ENCODE data around the gene ZYX. TPM values are rescaled to one million over a fixed set of nuclear protein-coding genes. Genes with fewer than 3 reads are reported as not detected.
A peak's percentile ranks its signal among the peaks of the same experiment; 100 is the strongest.

Gene ZYX
- total RNA-seq, 3 donors from 2014 or later (not counting 1 experiment from before 2014, with no cell fraction given) = 168 to 219 (median 186) TPM

DNA sequence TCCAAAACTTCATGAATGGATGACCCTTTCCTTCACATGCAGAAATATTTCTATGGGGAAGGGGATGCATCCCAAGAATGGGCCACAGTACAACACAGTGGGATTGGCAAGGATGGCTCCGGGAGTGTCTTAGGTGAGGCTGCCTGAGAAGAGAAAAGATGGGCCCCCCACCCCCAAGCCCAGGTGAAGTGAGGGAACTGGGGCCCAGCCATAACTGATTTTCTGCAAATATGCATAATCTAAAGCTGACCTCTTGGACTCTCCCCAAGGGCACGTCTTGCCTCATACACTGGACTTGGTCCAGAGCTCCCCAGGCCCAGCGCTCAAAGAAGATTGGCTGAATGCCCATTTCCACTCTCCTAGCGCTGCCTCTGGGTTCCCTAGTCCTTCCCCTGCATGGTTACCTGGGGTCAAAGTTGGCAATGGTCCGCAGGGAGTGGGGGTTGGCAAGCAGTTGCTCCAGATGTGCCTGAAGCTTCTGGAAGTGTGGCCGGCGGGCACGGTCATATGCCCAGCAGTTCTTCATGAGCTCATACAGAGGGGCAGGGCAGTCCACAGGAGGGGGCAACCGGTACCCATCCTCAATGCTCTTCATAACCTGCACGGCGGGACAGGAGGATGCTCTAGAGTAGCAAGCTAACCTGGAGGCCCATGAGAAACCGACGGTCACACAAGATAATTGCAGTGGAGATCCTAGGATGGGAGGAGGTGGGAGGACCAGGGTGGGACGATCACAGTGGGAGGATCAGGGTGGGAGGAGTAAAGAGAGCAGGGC is 12.3 kb downstream of the ZYX start:
- H3K27ac ChIP-seq (ENCODE audit: low read length) = no peak overlapping the region
- TF ChIP-seq, protein P1, sequence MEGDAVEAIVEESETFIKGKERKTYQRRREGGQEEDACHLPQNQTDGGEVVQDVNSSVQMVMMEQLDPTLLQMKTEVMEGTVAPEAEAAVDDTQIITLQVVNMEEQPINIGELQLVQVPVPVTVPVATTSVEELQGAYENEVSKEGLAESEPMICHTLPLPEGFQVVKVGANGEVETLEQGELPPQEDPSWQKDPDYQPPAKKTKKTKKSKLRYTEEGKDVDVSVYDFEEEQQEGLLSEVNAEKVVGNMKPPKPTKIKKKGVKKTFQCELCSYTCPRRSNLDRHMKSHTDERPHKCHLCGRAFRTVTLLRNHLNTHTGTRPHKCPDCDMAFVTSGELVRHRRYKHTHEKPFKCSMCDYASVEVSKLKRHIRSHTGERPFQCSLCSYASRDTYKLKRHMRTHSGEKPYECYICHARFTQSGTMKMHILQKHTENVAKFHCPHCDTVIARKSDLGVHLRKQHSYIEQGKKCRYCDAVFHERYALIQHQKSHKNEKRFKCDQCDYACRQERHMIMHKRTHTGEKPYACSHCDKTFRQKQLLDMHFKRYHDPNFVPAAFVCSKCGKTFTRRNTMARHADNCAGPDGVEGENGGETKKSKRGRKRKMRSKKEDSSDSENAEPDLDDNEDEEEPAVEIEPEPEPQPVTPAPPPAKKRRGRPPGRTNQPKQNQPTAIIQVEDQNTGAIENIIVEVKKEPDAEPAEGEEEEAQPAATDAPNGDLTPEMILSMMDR (IDR thresholded peaks at IDR 0.05) = no peak
- no peaks in the 10 kb centered on the region for H3K27me3 ChIP-seq (ENCODE audit: control insufficient read depth, insufficient read depth, low read length)
- H3K36me3 ChIP-seq (ENCODE audit: control insufficient read depth, insufficient read depth, low read length) = peaks cover 35% of the 10 kb centered on the region
- H3K27me3 Mint-ChIP-seq (ENCODE audit: low read depth in 2 of 2) = no peaks in the 10 kb centered on the region
- peaks cover 15% of the 10 kb centered on the region for H3K4me1 ChIP-seq (ENCODE audit: control insufficient read depth, insufficient read depth, low read length)
- DNase-seq = no peak
- no peak overlapping the region for H3K4me3 ChIP-seq (ENCODE audit: low read length)
- no peaks in the 10 kb centered on the region for H3K9me3 ChIP-seq (ENCODE audit: control insufficient read depth, insufficient read depth, low read length)
- WGBS (ENCODE audit: insufficient coverage) = 96% methylated on average over 14 of the region's 14 CpGs
- intact Hi-C loops (cut with micrococcal nuclease) = no loop called here
- H3K9me3 Mint-ChIP-seq = no peaks in the 10 kb centered on the region
- H3K36me3 Mint-ChIP-seq = no peaks in the 10 kb centered on the region
- peaks cover 11 to 24% of the 10 kb centered on the region in 2 donors for H3K4me1 Mint-ChIP-seq
- H3K4me3 Mint-ChIP-seq = no peak overlapping the region
- no peak overlapping the region for H3K27ac Mint-ChIP-seq
- ATAC-seq = no peak

GRCh38 chr7:143394068-143394467 is 12.9 kb downstream of the ZYX start:
- peaks cover 11 to 24% of the 10 kb centered on the region in 2 donors for H3K4me1 Mint-ChIP-seq
- peaks cover 29% of the 10 kb centered on the region for H3K36me3 ChIP-seq (ENCODE audit: control insufficient read depth, insufficient read depth, low read length)
- 90% methylated on average over 5 of the region's 6 CpGs for WGBS (ENCODE audit: insufficient coverage)
- H3K4me3 ChIP-seq (ENCODE audit: low read length) = no peak overlapping the region
- no peak overlapping the region for H3K27ac ChIP-seq (ENCODE audit: low read length)
- peaks cover 15% of the 10 kb centered on the region for H3K4me1 ChIP-seq (ENCODE audit: control insufficient read depth, insufficient read depth, low read length)
- no peak overlapping the region for H3K4me3 Mint-ChIP-seq
- no peak for DNase-seq
- H3K36me3 Mint-ChIP-seq = no peaks in the 10 kb centered on the region
- H3K9me3 Mint-ChIP-seq = no peaks in the 10 kb centered on the region
- no peaks in the 10 kb centered on the region for H3K9me3 ChIP-seq (ENCODE audit: control insufficient read depth, insufficient read depth, low read length)
- no peaks in the 10 kb centered on the region for H3K27me3 Mint-ChIP-seq (ENCODE audit: low read depth in 2 of 2)
- no peaks in the 10 kb centered on the region for H3K27me3 ChIP-seq (ENCODE audit: control insufficient read depth, insufficient read depth, low read length)
- intact Hi-C loops (cut with micrococcal nuclease) = no loop called here
- no peak for ATAC-seq
- H3K27ac Mint-ChIP-seq = no peak overlapping the region
- TF ChIP-seq, protein P1 (IDR thresholded peaks at IDR 0.05) = no peak

GRCh38 chr7:143394777-143395176 is 13.6 kb downstream of the ZYX start:
- Histone ChIP-seq H3K36me3 (ENCODE audit: control insufficient read depth, insufficient read depth, low read length) (peaks cover 22% of the 10 kb centered on the region), H3K27ac (ENCODE audit: low read length) (no peak overlapping the region), H3K4me3 (ENCODE audit: low read length) (no peak overlapping the region), H3K27me3 (ENCODE audit: control insufficient read depth, insufficient read depth, low read length) (no peaks in the 10 kb centered on the region), H3K9me3 (ENCODE audit: control insufficient read depth, insufficient read depth, low read length) (no peaks in the 10 kb centered on the region), H3K4me1 (ENCODE audit: control insufficient read depth, insufficient read depth, low read length) (peaks cover 15% of the 10 kb centered on the region)
- ATAC-seq = no peak
- intact Hi-C loops (cut with micrococcal nuclease) = no loop called here
- WGBS (ENCODE audit: insufficient coverage) = 65% methylated on average over 6 of the region's 6 CpGs
- Mint-ChIP-seq H3K4me3 (no peak overlapping the region), H3K36me3 (no peaks in the 10 kb centered on the region), H3K4me1 (peaks cover 11 to 23% of the 10 kb centered on the region in 2 donors), H3K27me3 (ENCODE audit: low read depth in 2 of 2) (no peaks in the 10 kb centered on the region), H3K27ac (peak overlapping the region in 1 of 2 donors; percentile 15), H3K9me3 (no peaks in the 10 kb centered on the region)
- TF ChIP-seq, protein P1 (IDR thresholded peaks at IDR 0.05) = no peak
- DNase-seq = no peak

Data from natural killer cell (primary cell).